K562 treated with DMSO at 1 percent for 24 hours (cell line): ENCODE data around the gene PSMC3IP. TPM values are rescaled to one million over a fixed set of nuclear protein-coding genes. Genes with fewer than 3 reads are reported as not detected.

Experiments used
- total RNA-seq: library from RNA; unstranded; fragments of 300-600 nt; gene quantifications from 2 replicates; pipeline ENCODE4 v1.2.3, GENCODE V29; 2022; ENCODE audit warnings: low read depth; ENCODE audit not compliant: insufficient read depth

PSMC3IP gene
- total RNA-seq, result 45.6 and 52.2 TPM in 2 replicates

GRCh38 chr17:42577532-42578281 is at the start of gene PSMC3IP:
Gene PSMC3IP (minus strand): TSS chr17:42577729. CDS start chr17:42577686, 43 bp downstream.

GRCh38 chr17:42609182-42609813 is 31.8 kb upstream of the PSMC3IP start, which contains the start of the genes RETREG3 and TUBG1:
Gene RETREG3 (minus strand): TSS chr17:42609374. CDS start chr17:42609324, 50 bp downstream.
Gene TUBG1 (plus strand): TSS chr17:42609683. CDS start chr17:42609738, 55 bp downstream.

GRCh38 chr17:42566883-42567573 is 10.5 kb downstream of the PSMC3IP start, which contains the start of gene MLX:
Gene MLX (plus strand): TSS chr17:42567100. CDS start chr17:42567125, 25 bp downstream.

GRCh38 chr17:42561897-42562387 is 15.6 kb downstream of the PSMC3IP start, which contains the start of gene COASY:
Gene COASY (plus strand): TSS chr17:42562148. CDS start chr17:42562623, 475 bp downstream.

GRCh38 chr17:42552736-42553135 is 24.8 kb downstream of the PSMC3IP start, which contains the start of gene HSD17B1:
Gene HSD17B1 (plus strand): TSS chr17:42552923. CDS start chr17:42552934, 11 bp downstream.

GRCh38 chr17:42536048-42536371 is 41.5 kb downstream of the PSMC3IP start, which contains the start of gene NAGLU:
Gene NAGLU (plus strand): TSS chr17:42536241. CDS start chr17:42536273, 32 bp downstream.

Other genes with a start within 250 kb of the PSMC3IP start
- 73.6 and 78.5 TPM in 2 replicates for gene STAT3, start 189.3 kb downstream of the PSMC3IP start, total RNA-seq
- gene CAVIN1, start 154.5 kb downstream of the PSMC3IP start, total RNA-seq, result 84.8 and 91.7 TPM in 2 replicates
- gene ATP6V0A1, start 118.9 kb downstream of the PSMC3IP start, total RNA-seq, result 64.8 and 65.7 TPM in 2 replicates
- gene NAGLU, start 41.5 kb downstream of the PSMC3IP start, total RNA-seq, result 23.6 and 24.1 TPM in 2 replicates
- 7.3 and 15.9 TPM in 2 replicates for gene HSD17B1, start 24.8 kb downstream of the PSMC3IP start, total RNA-seq
- gene COASY, start 15.6 kb downstream of the PSMC3IP start, total RNA-seq, result 129 and 133 TPM in 2 replicates
- gene MLX, start 10.6 kb downstream of the PSMC3IP start, total RNA-seq, result 40.3 and 43.2 TPM in 2 replicates
- 25.5 and 26.8 TPM in 2 replicates for gene RETREG3, start 31.6 kb upstream of the PSMC3IP start, total RNA-seq
- gene TUBG1, start 32.0 kb upstream of the PSMC3IP start, total RNA-seq, result 193 and 202 TPM in 2 replicates
- gene TUBG2, start 81.6 kb upstream of the PSMC3IP start, total RNA-seq, result not detected in 2 replicates
- gene PLEKHH3, start 99.3 kb upstream of the PSMC3IP start, total RNA-seq, result 60.2 and 68.6 TPM in 2 replicates
- gene CCR10, start 104.1 kb upstream of the PSMC3IP start, total RNA-seq, result 14.6 and 19.4 TPM in 2 replicates
- 3.1 TPM in 2 replicates for gene CNTNAP1, start 104.8 kb upstream of the PSMC3IP start, total RNA-seq
- 16.8 and 17.2 TPM in 2 replicates for gene EZH1, start 167.3 kb upstream of the PSMC3IP start, total RNA-seq
- not detected in 2 replicates for gene RAMP2, start 183.5 kb upstream of the PSMC3IP start, total RNA-seq
- gene VPS25, start 195.7 kb upstream of the PSMC3IP start, total RNA-seq, result 155 and 161 TPM in 2 replicates
- 6.2 and 6.8 TPM in 2 replicates for gene WNK4, start 202.9 kb upstream of the PSMC3IP start, total RNA-seq
- gene COA3, start 221.0 kb upstream of the PSMC3IP start, total RNA-seq, result 66.2 and 80.9 TPM in 2 replicates
- gene CNTD1, start 221.1 kb upstream of the PSMC3IP start, total RNA-seq, result 0.37 and 0.80 TPM in 2 replicates
- 39.2 and 41.3 TPM in 2 replicates for gene BECN1, start 246.6 kb upstream of the PSMC3IP start, total RNA-seq